HCT116 (cell line): ENCODE results near the gene CHCHD3. TPM values are rescaled to one million over a fixed set of nuclear protein-coding genes. Genes with fewer than 3 reads are reported as not detected.

Source experiments
- ATAC-seq: fragments of 200-7000 bp; cut with Tn5 transposase; 2 replicates; pipeline ENCODE4 v1.9.1; 2020; ENCODE audit warnings: mild to moderate bottlenecking, moderate library complexity
- BruUV-seq: library from RNA; stranded (reverse); fragments of 400-500 nt; replicated peaks from 2 replicates; lab custom pipeline; 2021; lab: Mats Ljungman, UMichigan
- CTCF ChIA-PET: fragments of 300-600 bp; sonication (Branson Sonifier 250); formaldehyde crosslinking; loops from one replicate; lab custom pipeline; 2021; ENCODE audit warnings: antibody characterized with exemption; lab: Charles Lee
- POLR2A ChIA-PET: fragments of 300-600, 350-600 bp; sonication (Branson Sonifier 250); formaldehyde crosslinking; loops from one replicate; lab custom pipeline; 2021; ENCODE audit warnings: antibody characterized with exemption; lab: Charles Lee
- RAD21 ChIA-PET, 2 experiments: fragments of 300-600 bp; sonication (Branson Sonifier 250); formaldehyde crosslinking; loops; one replicate each; lab custom pipeline; 2023; ENCODE audit warnings: low total read pairs in 2 of 2; ENCODE audit not compliant: uncharacterized antibody in 2 of 2, unreplicated experiment in 2 of 2, low non-redundant PET in 1 of 2; lab: Charles Lee
- DNase-seq: peaks from one replicate; pipeline ENCODE4 v3.0.0-alpha.2; 2010; ENCODE audit warnings: low read depth, low spot score
- H2AFZ ChIP-seq: fragments of 200-600 bp; shearing (Covaris generic), sonication (generic); 2 replicates; pipeline ENCODE4 v1.6.1; 2017; ENCODE audit warnings: low read depth, mixed run types, mixed read lengths, antibody characterized with exemption, low read length; ENCODE audit not compliant: poor library complexity, severe bottlenecking
- H3K27ac ChIP-seq: 2 replicates; pipeline ENCODE4 v1.5.1; 2012; ENCODE audit warnings: low read depth, low read length
- H3K27me3 ChIP-seq: fragments of 200-600 bp; sonication (generic); 2 replicates; pipeline ENCODE4 v1.6.1; 2016; ENCODE audit warnings: mixed run types, low read length, mixed read lengths; ENCODE audit not compliant: insufficient read depth
- H3K36me3 ChIP-seq, 2 experiments: fragments of 200-500 bp in 1 of 2; fragments of 200-600 bp in 1 of 2; sonication (Bioruptor generic) in 1 of 2; sonication (generic) in 1 of 2; 2 replicates each; pipeline versions ENCODE4 v1.5.1 to v1.6.1; 2014 to 2016; ENCODE audit warnings: low read length in 2 of 2, inconsistent platforms in 1 of 2, mixed read lengths in 1 of 2, mixed run types in 1 of 2; ENCODE audit not compliant: insufficient read depth in 2 of 2, control insufficient read depth in 1 of 2
- H3K4me1 ChIP-seq, 2 experiments: fragments of 200-600 bp in 1 of 2; sonication (generic) in 1 of 2; 2 replicates each; pipeline versions ENCODE4 v1.5.1 to v1.6.1; 2012 to 2017; ENCODE audit warnings: low read length in 2 of 2, inconsistent platforms in 1 of 2, mild to moderate bottlenecking in 1 of 2, mixed read lengths in 1 of 2, mixed run types in 1 of 2, moderate library complexity in 1 of 2; ENCODE audit not compliant: insufficient read depth in 2 of 2, control insufficient read depth in 1 of 2
- H3K4me2 ChIP-seq: fragments of 200-600 bp; sonication (generic); 2 replicates; pipeline ENCODE4 v1.6.1; 2017; ENCODE audit warnings: mixed run types, low read length, mixed read lengths
- H3K4me3 ChIP-seq, 2 experiments: fragments of 200-600 bp in 1 of 2; sonication (generic) in 1 of 2; replicated peaks in 1 of 2; 2 replicates each; pipeline ENCODE4 v1.5.1; 2011 to 2016; ENCODE audit warnings: low read length in 2 of 2, control low read depth in 1 of 2, low read depth in 1 of 2, mild to moderate bottlenecking in 1 of 2, mixed read lengths in 1 of 2, mixed run types in 1 of 2
- H3K79me2 ChIP-seq: fragments of 200-600 bp; sonication (generic); 2 replicates; pipeline ENCODE4 v1.6.1; 2017; ENCODE audit warnings: mild to moderate bottlenecking, mixed run types, low read length, moderate library complexity, mixed read lengths; ENCODE audit not compliant: insufficient read depth
- H3K9ac ChIP-seq: fragments of 200-600 bp; sonication (generic); 2 replicates; pipeline ENCODE4 v1.6.1; 2016; ENCODE audit warnings: low read length, mixed read lengths
- H3K9me2 ChIP-seq: fragments of 200-600 bp; sonication (generic), shearing (Covaris generic); 2 replicates; pipeline ENCODE4 v1.6.1; 2017; ENCODE audit warnings: mixed run types, mild to moderate bottlenecking, moderate library complexity; ENCODE audit not compliant: insufficient read depth
- H3K9me3 ChIP-seq, 2 experiments: fragments of 200-500 bp in 1 of 2; fragments of 200-600 bp in 1 of 2; sonication (Bioruptor generic) in 1 of 2; sonication (generic) in 1 of 2; 2 replicates each; pipeline ENCODE4 v1.6.1; 2014 to 2017; ENCODE audit warnings: low read length in 2 of 2, mixed read lengths in 2 of 2, inconsistent platforms in 1 of 2, low read depth in 1 of 2, mild to moderate bottlenecking in 1 of 2, mixed run types in 1 of 2, moderate library complexity in 1 of 2; ENCODE audit not compliant: control insufficient read depth in 1 of 2, insufficient read depth in 1 of 2
- H4K20me1 ChIP-seq: fragments of 200-600 bp; sonication (generic), shearing (Covaris generic); 2 replicates; pipeline ENCODE4 v1.6.1; 2017; ENCODE audit warnings: mixed run types, mild to moderate bottlenecking, moderate library complexity; ENCODE audit not compliant: insufficient read depth
- ATF3 ChIP-seq: IDR thresholded peaks from 2 replicates; pipeline ENCODE4 v1.6.1; 2012
- CBX3 ChIP-seq: IDR thresholded peaks from 2 replicates; pipeline ENCODE4 v1.6.1; 2012; ENCODE audit warnings: low read depth
- POLR2A ChIP-seq: IDR thresholded peaks from 2 replicates; pipeline ENCODE4 v1.7.0; 2011; ENCODE audit warnings: borderline replicate concordance; ENCODE audit not compliant: insufficient read depth, insufficient read length; ENCODE audit errors: extremely low read depth
- REST ChIP-seq: IDR thresholded peaks from 2 replicates; pipeline ENCODE4 v1.6.1; 2012; ENCODE audit warnings: low read depth
- SIN3A ChIP-seq: IDR thresholded peaks from 2 replicates; pipeline ENCODE4 v1.6.1; 2012; ENCODE audit warnings: low read depth
- intact Hi-C: fragments of 100-400 bp; cut with micrococcal nuclease; formaldehyde crosslinking; loops from 2 replicates; pipeline ENCODE4 v1.10.0; 2022
- total RNA-seq: library from RNA; stranded (reverse); gene quantifications from one replicate; pipeline ENCODE4 v1.2.1, GENCODE V29; 2021; ENCODE audit not compliant: unreplicated experiment
- TF ChIP-seq, protein P1 (sequence below), 3 experiments: fragments of 200-600 bp in 1 of 3; sonication (generic) in 1 of 3; IDR thresholded peaks in 2 of 3; conservative IDR thresholded peaks in 1 of 3; 2 replicates each; pipeline ENCODE4 v1.5.1; 2012 to 2017; ENCODE audit warnings: low read depth in 2 of 3, low read length in 2 of 3, antibody characterized with exemption in 1 of 3, borderline replicate concordance in 1 of 3, control low read depth in 1 of 3, mild to moderate bottlenecking in 1 of 3, mixed read lengths in 1 of 3, mixed run types in 1 of 3, moderate library complexity in 1 of 3; ENCODE audit not compliant: insufficient read depth in 1 of 3
- TF ChIP-seq, protein P2 (sequence below): IDR thresholded peaks from 2 replicates; pipeline ENCODE4 v1.6.1; 2012

CHCHD3 gene
- total RNA-seq, 1 experiment from 2014 or later: 73.5 TPM

DNA sequence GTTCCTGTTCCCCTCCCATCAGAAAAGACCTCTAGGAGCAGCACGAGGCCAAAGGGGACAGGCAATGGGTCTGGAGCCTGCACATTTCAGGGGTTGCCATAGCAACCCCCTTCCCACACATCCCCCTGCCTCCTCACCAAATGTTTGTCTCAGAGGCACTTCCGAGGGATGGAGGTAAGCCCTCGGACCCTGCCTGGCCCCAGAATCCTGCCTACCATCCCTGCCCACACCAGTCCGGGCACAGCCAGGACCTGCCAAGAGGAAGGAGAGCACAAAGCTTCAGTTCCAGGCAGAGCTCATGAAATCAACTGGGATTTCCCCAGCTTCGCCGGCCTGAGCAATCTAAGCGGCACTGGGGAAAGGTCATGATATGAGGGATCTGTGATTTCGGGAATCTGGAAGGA is 330.6 kb downstream of the CHCHD3 start (continued):
- TF ChIP-seq, protein P1, sequence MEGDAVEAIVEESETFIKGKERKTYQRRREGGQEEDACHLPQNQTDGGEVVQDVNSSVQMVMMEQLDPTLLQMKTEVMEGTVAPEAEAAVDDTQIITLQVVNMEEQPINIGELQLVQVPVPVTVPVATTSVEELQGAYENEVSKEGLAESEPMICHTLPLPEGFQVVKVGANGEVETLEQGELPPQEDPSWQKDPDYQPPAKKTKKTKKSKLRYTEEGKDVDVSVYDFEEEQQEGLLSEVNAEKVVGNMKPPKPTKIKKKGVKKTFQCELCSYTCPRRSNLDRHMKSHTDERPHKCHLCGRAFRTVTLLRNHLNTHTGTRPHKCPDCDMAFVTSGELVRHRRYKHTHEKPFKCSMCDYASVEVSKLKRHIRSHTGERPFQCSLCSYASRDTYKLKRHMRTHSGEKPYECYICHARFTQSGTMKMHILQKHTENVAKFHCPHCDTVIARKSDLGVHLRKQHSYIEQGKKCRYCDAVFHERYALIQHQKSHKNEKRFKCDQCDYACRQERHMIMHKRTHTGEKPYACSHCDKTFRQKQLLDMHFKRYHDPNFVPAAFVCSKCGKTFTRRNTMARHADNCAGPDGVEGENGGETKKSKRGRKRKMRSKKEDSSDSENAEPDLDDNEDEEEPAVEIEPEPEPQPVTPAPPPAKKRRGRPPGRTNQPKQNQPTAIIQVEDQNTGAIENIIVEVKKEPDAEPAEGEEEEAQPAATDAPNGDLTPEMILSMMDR (IDR thresholded peaks at IDR 0.05 in 2 of 3, conservative IDR thresholded peaks at IDR 0.05 in 1 of 3; ENCODE audit: borderline replicate concordance in 1 of 3, insufficient read depth in 1 of 3, low read depth in 2 of 3, low read length in 2 of 3): no peak
- TF ChIP-seq REST: no peak
- TF ChIP-seq, protein P2, sequence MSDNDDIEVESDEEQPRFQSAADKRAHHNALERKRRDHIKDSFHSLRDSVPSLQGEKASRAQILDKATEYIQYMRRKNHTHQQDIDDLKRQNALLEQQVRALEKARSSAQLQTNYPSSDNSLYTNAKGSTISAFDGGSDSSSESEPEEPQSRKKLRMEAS: no peak

- DNase-seq: no peak
- ATAC-seq: no peak
- BruUV-seq: no TSS peak
- intact Hi-C loops: no loop called here
- H3K27ac ChIP-seq: no peak overlapping the region
- TF ChIP-seq, protein P1 (IDR thresholded peaks at IDR 0.05 in 2 of 3, conservative IDR thresholded peaks at IDR 0.05 in 1 of 3; ENCODE audit: borderline replicate concordance in 1 of 3, insufficient read depth in 1 of 3, low read depth in 2 of 3, low read length in 2 of 3): no peak
- TF ChIP-seq SIN3A: no peak
- TF ChIP-seq CBX3: no peak
- TF ChIP-seq REST: no peak
- TF ChIP-seq ATF3: no peak
- no peak for TF ChIP-seq POLR2A
- H4K20me1 ChIP-seq: no peaks in the 10 kb centered on the region
- H3K36me3 ChIP-seq: no peaks in the 10 kb centered on the region
- ChIA-PET CTCF (no interaction called here), RAD21 (no interaction called here), POLR2A (no interaction called here)
- H3K79me2 ChIP-seq: no peaks in the 10 kb centered on the region
- H2AFZ ChIP-seq: no peak overlapping the region
- no peaks in the 10 kb centered on the region for H3K4me1 ChIP-seq
- no peak overlapping the region for H3K9ac ChIP-seq
- H3K4me3 ChIP-seq: no peak overlapping the region
- H3K4me2 ChIP-seq: no peak overlapping the region
- H3K9me3 ChIP-seq: no peaks in the 10 kb centered on the region
- H3K9me2 ChIP-seq: no peaks in the 10 kb centered on the region
- peaks cover 16% of the 10 kb centered on the region; the same call in 1 of the 2 replicates for H3K27me3 ChIP-seq
Measured at GRCh38 chr7:132750530-132751217, 331.2 kb downstream of the CHCHD3 start.
